GM12878 (cell line): Measurements from ENCODE around the gene LIG1.

Experiments
- CHD1 ChIP-seq: IDR thresholded peaks from 2 replicates; pipeline ENCODE4 v1.6.1; 2012; ENCODE audit warnings: low read depth, low read length, improper control_type of control experiment
- CHD2 ChIP-seq: IDR thresholded peaks from 2 replicates; pipeline ENCODE4 v1.6.1; 2011; ENCODE audit warnings: low read depth, low read length, improper control_type of control experiment, borderline replicate concordance
- CTCF ChIP-seq, 3 experiments: IDR thresholded peaks in 2 of 3; conservative IDR thresholded peaks in 1 of 3; 2 replicates each; pipeline ENCODE4 v1.5.1; 2011; ENCODE audit warnings: low read depth in 3 of 3, low read length in 3 of 3, mild to moderate bottlenecking in 3 of 3, control low read depth in 2 of 3, moderate library complexity in 2 of 3, inconsistent platforms in 1 of 3, mixed read lengths in 1 of 3; ENCODE audit not compliant: control insufficient read depth in 2 of 3, insufficient read depth in 1 of 3; ENCODE audit errors: extremely low read depth in 1 of 3
- FOXM1 ChIP-seq: IDR thresholded peaks from 2 replicates; pipeline ENCODE4 v1.6.1; 2012; ENCODE audit warnings: low read depth, mild to moderate bottlenecking, inconsistent platforms, low read length, moderate library complexity
- NR2F1 ChIP-seq: fragments of 450-650 bp; conservative IDR thresholded peaks from 2 replicates; pipeline ENCODE4 v1.6.1; 2017; ENCODE audit warnings: mild to moderate bottlenecking
- USF2 ChIP-seq: IDR thresholded peaks from 2 replicates; pipeline ENCODE4 v1.6.1; 2011; ENCODE audit warnings: low read depth, low read length, improper control_type of control experiment, borderline replicate concordance

- no peak for TF ChIP-seq FOXM1
- TF ChIP-seq NR2F1, result no peak
- TF ChIP-seq USF2, result no peak
- TF ChIP-seq CHD1, result no peak
- no peak for TF ChIP-seq CHD2
- no peak for TF ChIP-seq CTCF (IDR thresholded peaks at IDR 0.05 in 2 of 3, conservative IDR thresholded peaks at IDR 0.05 in 1 of 3; ENCODE audit: control insufficient read depth in 2 of 3, extremely low read depth in 1 of 3, insufficient read depth in 1 of 3, low read depth in 3 of 3, low read length in 3 of 3)
Measured at GRCh38 chr19:48168689-48169088, 1.5 kb downstream of the LIG1 start.
